HG03565 (cell line): Measurements from ENCODE around the gene CYTIP.

Source experiments
- ATAC-seq: cut with Tn5 transposase; IDR thresholded peaks from one replicate; pipeline ENCODE4 v1.9.1; 2021; ENCODE audit warnings: mild to moderate bottlenecking, moderate library complexity; ENCODE audit not compliant: unreplicated experiment

Gene CYTIP

DNA sequence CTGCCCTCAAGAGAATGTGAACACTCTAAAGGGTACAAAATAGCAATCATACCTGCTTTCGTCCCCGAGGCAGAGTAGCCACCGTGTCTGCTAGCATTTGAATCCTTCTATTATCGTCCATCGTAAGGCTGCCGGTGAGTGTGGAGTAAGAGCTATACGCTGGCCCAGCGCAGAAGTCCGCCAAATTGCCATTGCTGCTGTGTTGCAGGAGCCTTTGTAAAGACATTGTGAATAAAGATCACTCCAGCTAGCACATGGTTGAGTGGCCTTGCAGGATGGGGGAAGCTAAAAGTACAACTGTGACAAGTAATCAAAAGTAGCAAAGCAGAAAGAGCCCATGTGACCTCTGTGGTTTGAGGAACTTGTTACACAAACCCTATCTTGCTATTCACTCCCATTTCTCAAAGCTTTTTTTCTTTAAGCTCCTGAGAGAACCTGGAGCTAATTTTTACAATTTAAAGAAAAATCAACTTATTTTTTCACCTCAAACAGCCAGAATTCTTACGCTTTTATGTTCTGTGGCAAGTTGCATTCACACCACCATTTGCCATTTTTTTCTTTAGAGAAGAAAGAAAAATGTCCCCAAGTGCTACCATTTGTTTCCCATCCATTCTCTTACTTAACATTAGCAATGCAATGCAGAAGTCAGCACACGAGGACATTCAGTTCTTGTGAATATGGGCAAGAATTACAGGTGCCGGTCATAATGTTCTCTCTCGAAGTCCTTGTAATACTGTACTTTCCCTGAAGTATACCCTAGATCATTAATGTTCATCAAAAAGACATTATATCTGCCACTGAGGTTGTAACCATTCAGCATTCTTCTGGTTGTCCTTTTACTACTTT is at the start of gene CYTIP:
Gene CYTIP, minus strand, starts transcription at position 295 of the 846 bp plus-strand sequence. Its CDS starts 69 bp downstream, at position 226.
- peak; percentile 41 for ATAC-seq

DNA sequence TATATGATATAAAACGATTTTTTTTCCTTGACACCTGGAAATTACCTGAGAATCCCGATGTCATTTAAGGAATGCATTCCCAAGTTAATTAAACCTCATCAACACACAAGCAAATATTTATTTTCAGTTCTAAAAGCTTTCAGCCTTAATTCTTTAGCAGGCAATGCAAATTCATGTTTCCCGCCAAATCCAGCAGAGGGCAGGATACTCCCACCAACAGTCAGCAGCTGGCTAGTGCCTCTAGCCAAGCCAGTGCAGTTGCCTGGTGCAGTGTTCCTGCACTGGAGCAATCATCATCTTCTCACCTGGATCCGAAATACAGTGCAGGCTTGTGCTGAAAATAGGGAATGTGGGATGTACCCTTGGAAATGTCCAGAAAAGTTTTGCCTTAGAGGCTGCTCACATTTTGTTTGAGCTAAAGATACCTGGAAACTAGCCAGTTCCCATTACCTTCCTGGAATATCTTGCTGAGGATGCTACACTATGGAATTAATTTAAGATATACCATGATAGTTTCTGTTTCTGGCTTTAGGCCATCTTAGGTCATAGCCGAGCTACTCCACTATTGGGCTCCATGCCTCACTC is 48.4 kb upstream of the CYTIP start:
- ATAC-seq = peak; percentile 93

DNA sequence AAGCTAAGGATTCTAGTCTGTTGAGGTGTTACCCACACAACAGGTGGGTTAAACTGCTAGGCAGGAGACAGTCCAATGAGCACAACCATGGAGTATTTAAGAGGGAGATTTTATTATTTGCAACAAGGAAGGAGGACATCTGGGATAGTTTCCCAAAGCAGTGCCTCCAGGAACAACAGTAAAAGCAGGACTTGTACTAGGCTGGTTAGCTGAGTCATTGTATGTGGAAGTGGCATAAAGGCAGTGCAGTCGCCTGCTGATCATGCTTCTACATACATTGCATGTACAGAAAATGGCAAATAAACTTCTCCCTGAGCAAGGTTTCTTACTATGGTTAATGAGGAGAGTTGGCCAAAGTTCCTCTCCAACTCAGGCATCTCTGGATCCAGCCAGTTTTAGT is 46.1 kb upstream of the CYTIP start:
- no peak for ATAC-seq

DNA sequence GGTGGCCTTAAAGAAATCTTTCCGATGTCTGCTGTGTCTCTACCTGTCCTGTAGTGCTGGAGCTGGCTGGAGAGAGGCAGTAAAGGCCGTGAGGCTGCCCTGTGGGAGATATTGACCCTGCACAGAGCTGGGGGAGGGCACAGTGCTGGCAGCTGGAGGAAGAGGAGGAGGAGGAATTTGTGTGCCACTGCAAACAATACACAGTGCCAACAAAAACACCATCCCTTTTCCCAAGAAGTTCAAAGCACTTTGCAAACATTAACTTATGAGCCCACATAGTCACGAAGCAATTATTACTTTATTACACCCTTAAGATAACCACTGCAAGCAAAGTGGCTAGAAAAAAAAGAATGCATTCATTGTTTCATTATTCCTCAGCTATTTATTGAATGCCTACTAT is 45.0 kb upstream of the CYTIP start:
- no peak for ATAC-seq

DNA sequence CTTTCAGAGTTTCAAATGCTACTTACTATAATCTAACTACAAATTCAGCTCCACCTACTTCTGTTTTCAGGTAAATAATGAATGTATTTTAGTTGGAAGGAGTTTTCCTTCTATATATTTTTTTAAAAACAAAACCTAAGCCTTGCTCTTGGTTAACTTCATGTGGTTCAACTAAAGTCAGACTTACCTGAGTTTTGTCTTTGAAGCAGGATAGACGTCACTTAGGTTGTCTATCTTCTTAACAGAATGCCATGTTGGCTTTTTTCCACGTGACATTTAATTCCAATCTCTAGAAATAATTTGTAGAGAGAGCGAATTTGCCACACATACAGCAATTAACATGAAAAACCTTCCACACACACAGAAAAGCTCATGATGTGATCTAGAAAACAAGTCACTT is 43.9 kb upstream of the CYTIP start:
- no peak for ATAC-seq

DNA sequence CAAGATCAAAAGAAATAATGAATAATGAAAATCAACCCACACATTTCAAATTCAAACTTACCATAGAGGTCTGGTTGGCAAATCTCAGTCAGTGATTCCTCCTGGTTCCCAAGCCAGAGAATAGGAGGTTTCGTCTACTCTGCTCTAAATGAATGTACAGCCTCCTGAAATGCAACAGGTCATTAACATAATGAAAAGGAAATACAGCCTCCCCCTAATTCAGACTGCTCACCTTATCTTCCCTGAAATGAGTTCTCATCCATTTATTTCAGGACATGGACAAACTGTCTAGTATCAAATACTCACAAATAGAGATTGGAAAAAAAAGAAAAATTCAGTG is 43.4 kb upstream of the CYTIP start:
- no peak for ATAC-seq

DNA sequence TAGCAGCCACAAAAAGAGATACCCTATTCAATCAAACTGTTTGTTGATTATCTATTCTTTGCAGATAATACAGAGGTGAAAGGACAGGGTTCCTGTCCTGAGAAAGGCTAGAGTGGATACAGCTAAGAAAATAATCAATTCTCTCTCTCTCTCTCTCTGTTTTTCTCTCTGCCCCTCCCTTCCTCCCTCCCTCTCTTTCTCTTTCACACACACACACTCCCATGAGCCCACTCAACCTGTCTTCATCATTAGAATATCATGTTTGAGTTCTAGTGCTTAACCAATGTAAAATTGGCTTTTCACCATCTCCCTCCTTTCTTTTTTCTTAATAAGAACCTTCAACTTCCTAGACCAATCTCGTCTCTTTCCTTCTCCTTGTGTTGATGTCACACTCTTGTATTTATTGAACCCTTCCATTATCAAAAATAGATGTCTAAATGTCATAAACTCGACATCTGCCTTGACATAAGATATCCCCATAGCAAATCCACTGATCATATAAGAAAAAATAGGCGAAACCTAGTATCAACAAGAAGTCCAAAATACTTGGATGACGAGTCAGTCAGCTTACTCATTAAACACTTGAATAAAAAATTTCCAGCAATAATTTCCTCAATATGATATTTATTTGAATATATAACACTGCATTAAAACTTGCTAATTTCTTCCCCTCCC is 42.8 kb upstream of the CYTIP start:
- no peak for ATAC-seq

DNA sequence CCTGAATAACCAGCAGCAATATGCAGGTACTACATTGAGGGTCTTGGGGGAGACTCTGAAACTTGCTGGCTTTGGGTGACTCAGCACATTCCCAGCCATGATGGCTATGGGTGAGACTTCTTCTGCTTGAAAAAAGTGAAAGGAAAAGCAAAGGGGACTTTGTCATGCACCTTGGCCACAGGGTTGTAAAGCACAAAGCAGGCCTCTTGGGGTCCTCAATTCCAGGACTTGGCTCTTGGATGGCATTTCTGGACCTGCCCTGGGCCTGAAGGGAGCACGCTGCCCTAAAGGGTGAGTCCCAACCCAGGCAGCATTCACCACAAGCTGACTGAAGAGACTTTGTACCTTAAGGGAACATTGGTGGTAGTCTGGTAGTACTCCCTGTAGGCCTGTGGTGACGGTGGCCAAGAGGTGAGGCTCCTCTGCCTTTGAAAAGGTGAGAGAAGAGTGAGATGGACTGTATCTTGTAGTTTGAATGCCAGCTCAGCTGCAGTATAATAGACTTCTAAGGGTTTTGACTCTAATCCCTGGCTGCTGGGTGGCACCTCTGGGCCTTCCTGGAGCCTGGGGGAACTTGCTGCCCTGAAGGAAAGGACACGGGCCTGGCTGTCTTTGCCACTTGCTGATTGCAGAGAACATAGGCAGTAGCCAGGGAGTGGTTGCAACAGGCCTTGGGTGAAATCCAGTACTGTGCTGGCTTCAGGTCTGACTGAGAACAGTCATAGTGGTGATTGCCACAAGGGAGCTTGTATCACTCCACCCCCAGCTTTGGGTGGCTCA is 36.5 kb upstream of the CYTIP start:
- peak; percentile 86 for ATAC-seq

DNA sequence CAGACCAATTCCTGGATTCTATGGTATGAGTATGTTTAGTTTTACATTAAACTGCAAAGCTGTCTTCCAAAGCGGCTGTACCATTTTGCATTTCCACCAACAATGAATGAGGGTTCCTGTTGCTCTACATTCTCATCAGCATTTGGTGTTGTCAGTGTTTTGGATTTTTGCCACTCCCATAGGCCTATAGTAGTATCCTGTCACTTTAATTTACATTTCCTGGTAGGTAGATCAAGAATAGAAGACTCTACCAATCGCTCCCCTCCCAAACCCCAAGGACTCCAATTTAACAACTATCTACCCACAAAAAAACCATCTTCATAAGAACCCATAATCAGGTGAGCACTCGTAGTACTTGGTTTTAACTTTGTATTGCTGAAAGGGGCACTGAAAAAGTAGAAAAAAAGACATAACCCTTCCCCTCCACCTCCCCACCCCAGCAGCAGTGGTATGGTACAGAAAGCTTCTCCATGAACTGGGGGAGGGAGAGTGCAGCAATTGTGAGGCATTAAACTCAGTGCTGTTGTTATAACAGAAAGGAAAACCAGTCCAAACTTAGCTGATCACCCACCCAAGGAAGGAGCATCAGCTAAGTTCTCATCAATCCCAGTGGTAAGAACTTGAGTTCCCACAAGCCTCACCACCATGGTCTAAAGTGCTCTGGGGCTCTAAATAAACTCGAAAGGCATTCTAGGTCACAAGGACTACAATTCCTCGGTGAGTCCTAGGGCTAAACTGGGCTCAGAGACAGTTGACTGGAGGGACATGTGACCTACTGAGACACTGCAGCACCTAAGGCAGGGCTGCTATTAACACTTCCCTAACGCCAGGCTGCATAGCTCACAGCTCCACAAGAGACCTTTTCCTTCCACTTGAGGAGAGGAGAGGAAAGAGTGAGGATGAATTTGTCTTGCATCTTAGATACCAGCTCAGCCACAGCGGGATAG is 35.5 kb upstream of the CYTIP start:
- ATAC-seq = peak; percentile 32

DNA sequence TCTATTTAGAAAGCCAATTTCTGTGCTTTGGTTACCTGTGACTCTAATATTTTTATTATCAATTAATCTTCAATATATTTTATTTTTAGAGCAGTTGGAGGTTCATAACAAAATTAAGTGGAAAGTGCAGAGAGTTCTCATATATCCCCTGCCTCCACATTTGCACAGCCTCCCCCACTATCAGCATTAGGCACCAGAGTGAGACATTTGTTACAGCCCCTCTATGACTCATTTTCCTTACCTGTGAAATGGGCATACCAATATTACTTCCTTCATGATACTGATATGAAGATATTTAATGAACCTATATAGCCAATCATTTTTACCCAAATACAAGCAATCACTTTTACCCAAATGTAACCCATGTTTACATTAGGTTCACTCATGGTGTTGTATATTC is 34.0 kb upstream of the CYTIP start:
- ATAC-seq = no peak

DNA sequence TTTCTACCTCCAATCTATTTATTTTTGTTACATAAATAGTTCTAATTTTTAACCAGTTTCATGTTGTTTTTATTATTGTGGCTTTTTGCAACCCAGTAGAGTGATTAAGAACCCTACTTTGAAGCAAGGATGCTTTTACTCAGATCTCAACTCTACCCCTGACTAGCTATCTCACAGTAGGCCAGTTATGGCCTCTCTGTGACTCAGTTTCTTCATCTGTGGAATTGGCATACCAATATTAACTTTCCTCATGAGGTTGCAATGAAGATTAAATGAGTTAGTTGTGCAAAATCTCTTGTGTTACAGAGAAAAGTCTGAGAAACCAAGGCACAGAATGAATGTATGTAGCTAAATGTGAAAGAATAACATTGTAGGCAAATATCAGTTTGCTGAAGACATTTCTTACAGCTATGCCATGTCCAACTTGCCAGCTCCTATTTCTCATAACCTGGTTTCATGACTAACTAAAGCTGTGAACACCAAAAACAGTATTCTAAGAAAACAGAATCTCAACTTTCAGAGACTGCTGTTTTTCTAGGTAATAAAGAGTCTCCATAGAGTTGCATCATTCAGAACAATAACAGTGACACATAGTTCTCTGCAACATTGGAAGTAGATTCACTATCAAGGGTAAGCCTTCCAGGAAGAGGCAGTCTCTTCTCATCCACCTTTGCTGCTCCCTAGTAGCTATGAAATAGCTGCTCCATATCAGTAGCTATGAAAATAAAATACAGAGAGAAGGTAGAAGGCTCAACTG is 33.2 kb upstream of the CYTIP start:
- no peak for ATAC-seq

DNA sequence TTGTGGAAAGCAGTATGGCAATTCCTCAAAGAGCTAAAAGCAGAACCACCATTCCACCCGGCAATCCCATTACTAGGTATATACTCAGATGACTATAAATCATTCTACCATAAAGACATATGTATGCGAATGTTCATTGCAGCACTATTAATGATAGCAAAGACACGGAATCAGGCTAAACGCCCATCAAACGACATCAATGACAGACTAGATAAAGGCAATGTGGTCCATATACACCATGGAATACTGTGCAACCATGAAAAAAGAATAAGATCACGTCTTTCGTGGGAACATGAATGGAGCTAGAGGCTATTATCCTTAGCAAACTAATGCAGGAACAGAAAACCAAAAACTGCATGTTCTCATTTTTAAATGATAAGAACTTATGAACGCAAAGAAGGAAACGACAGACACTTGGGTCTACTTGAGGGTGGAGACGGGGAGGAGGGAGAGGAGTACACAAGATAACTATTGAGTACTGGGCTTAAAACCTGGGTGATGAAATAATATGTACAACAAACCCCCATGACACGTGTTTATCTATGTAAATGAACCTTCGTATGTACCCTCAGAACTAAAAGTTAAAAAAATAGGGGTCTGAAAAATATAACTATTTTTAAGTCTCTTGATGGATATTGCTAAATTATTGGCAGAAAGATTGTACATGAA is 32.0 kb upstream of the CYTIP start:
- no peak for ATAC-seq

DNA sequence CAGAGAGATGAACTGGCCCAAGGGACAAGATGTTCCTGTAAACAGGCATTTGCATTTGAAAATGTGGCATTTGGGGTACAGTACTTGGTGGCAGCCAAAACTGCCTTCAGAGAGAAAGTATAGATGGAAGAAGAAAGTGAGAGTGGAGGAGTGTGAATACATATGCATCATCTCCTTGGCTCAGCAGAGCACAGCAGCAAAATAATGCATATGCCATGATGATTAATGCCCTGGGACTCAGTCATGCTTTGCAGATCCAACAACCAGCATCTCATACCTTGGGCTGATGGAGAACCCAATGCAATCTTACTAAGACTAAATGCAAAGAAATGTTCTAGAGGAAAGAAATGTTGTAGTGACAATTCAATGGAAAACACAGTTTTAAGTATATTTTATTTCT is 29.7 kb upstream of the CYTIP start:
- no peak for ATAC-seq

DNA sequence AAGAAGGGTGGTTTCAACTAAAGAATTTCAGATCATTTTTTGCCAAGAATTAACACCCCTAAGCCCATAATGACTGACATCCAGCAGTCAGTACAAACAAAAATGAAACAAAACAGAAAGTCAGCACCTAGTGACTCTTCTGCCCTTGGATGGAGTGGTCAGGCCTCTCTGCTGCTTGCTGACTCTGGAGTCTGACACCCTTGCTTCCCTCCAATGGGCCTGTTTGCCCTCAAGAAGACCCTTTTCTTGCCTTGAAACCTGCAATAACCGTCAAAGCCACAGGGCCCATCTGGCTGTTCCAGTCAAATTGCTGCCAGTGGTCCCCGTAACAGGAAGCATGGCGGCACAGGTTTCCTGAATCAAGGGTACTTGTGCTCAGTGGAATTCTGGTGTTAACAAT is 27.2 kb upstream of the CYTIP start:
- no peak for ATAC-seq

DNA sequence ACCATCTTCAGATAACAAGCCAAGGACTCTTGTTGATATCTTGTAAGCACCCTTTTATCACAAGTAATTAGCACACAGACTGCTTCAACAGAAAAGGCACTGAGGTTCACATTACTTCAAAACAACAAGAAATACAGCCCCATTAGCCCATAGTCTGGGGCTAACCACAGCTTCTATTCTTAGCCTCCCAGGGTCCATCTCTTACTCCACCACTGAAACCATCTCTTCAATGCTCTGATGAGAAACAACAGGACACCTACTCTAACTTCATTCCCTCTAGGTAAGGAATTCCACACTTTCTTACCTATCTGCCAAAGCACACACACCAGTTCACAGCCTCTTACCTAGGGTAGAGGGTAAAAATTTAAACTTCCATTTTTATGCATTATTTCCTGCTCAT is 26.4 kb upstream of the CYTIP start:
- peak; percentile 39 for ATAC-seq

DNA sequence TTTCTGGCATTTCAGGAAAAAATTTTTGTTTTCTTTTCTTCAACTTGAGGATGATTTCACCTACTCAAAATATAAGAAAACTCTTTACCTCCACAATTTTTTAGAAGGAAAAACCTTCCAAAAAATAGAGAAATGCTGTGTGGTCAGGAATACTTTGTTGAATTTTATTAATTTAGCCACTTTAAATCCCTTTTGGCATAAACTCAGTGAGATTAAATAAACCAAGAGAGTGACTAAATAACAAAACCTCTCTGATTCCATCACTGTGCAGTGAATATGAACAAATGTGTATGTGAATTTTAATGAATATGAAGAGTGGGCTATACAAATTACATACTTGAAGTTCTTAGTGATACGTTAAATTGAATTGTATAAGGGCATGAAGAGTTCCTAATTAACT is 25.8 kb upstream of the CYTIP start:
- no peak for ATAC-seq

DNA sequence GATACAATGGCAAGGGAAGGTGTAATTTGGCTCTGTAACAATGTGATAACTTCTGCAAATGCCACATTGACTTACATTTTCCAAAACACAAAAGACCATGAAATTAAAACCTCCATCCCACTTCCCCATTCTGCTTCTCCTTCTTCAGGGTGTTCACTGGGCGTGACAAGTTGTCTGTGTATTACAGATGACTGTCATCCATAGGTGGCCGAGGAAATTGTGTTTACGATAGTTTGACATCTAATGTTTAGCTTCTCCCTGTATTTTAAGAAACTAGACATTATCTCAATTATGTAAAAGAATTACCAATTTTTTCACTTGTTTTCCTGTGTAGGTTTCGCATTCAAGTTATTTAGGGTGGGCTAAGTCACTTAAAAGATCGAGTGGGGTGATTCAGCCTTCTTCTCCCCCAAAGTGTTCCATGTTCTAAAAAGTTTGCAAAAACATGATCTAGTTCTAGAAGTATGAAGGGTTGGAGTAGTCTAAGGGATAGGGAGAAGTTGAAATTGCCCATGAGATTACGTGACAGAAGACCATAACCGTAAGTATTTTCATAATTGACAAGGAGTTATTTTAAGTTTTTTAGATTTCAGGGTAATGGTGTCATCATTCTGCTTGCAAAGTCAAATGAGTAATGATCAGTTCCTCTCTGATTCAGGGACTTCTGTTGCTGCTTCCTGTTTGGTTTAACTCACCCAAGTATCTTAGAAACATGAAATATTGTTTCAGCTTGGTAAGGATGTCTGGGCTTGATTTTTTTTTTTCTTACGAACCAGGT is 25.2 kb upstream of the CYTIP start:
- peak; percentile 86 for ATAC-seq

DNA sequence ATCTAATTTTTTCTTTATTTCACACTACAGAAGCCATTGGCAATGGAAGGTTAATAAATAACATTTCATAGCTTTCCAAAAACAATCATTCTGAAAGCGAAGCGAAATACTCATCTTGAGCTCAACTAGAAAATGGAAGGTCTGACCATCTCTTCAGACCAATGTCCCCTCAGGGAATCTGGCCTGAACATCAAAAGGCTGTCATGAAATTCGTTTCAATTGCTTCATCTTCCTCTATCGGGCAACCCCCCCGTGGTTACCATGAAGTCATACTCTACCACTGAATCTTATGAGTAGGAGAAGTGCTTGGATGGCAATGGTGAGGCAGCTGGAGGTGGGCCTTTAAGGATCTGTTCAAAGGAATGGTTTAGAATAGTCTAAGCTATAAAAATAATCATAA is 22.9 kb upstream of the CYTIP start:
- no peak for ATAC-seq
